Erythroblast (primary cell): ENCODE data around the gene ZNF423.
"Not testable (repeated sequence)": the region's sequence is repeated elsewhere in the genome, so short reads cannot be mapped to it uniquely, and the experiment has no call there.

Experiments
- GATA1 ChIP-seq: IDR thresholded peaks from 2 replicates; pipeline ENCODE4 v1.6.1; 2011; ENCODE audit warnings: low read depth, mild to moderate bottlenecking, control low read depth, low read length, moderate library complexity
- POLR2A ChIP-seq: IDR thresholded peaks from 2 replicates; pipeline ENCODE4 v1.6.1; 2011; ENCODE audit warnings: mild to moderate bottlenecking, low read length

GRCh38 chr16:49878540-49878939 is 22.6 kb upstream of the ZNF423 start:
- not testable (repeated sequence) for TF ChIP-seq POLR2A, GATA1
